Glutamatergic neuron (in vitro differentiated cells): ENCODE measurements around the gene SUN1. TPM values are rescaled to one million over a fixed set of nuclear protein-coding genes. Genes with fewer than 3 reads are reported as not detected.
A peak's percentile ranks its signal among the peaks of the same experiment; 100 is the strongest.

ENCODE experiments used
- DNase-seq: peaks from one replicate; pipeline ENCODE4 v3.0.0; 2022
- H3K27ac Mint-ChIP-seq: one replicate; pipeline ENCODE4 v1.8.0; 2020; ENCODE audit warnings: mild to moderate bottlenecking, mixed read lengths, inconsistent platforms; ENCODE audit not compliant: unreplicated experiment
- H3K27me3 Mint-ChIP-seq: one replicate; pipeline ENCODE4 v1.8.0; 2020; ENCODE audit warnings: mild to moderate bottlenecking, moderate library complexity, mixed read lengths, inconsistent platforms; ENCODE audit not compliant: unreplicated experiment
- H3K36me3 Mint-ChIP-seq: one replicate; pipeline ENCODE4 v1.8.0; 2020; ENCODE audit warnings: mild to moderate bottlenecking, mixed read lengths, inconsistent platforms; ENCODE audit not compliant: unreplicated experiment
- H3K4me1 Mint-ChIP-seq: one replicate; pipeline ENCODE4 v1.8.0; 2020; ENCODE audit warnings: mild to moderate bottlenecking, low read depth, mixed read lengths, inconsistent platforms; ENCODE audit not compliant: unreplicated experiment
- H3K4me3 Mint-ChIP-seq: one replicate; pipeline ENCODE4 v1.8.0; 2020; ENCODE audit warnings: mild to moderate bottlenecking, mixed read lengths, inconsistent platforms; ENCODE audit not compliant: unreplicated experiment
- H3K9me3 Mint-ChIP-seq: one replicate; pipeline ENCODE4 v1.8.0; 2020; ENCODE audit warnings: mild to moderate bottlenecking, moderate library complexity, mixed read lengths, inconsistent platforms; ENCODE audit not compliant: unreplicated experiment
- total RNA-seq: library from RNA; stranded (reverse); fragmentation: NEBNext Ultra II Directional; extraction: Animal tissue kit (Norgen Biotek cat#: 25700); gene quantifications from one replicate; pipeline ENCODE4 v1.2.1, GENCODE V29; 2021; ENCODE audit not compliant: unreplicated experiment
- TF ChIP-seq, protein P1 (sequence below): fragments of 200-600 bp; sonication (generic); IDR thresholded peaks from one replicate; pipeline ENCODE4 v1.5.0; 2021; ENCODE audit not compliant: partially characterized antibody, unreplicated experiment

Gene SUN1
- total RNA-seq, 1 donor from 2014 or later: 879 TPM

DNA sequence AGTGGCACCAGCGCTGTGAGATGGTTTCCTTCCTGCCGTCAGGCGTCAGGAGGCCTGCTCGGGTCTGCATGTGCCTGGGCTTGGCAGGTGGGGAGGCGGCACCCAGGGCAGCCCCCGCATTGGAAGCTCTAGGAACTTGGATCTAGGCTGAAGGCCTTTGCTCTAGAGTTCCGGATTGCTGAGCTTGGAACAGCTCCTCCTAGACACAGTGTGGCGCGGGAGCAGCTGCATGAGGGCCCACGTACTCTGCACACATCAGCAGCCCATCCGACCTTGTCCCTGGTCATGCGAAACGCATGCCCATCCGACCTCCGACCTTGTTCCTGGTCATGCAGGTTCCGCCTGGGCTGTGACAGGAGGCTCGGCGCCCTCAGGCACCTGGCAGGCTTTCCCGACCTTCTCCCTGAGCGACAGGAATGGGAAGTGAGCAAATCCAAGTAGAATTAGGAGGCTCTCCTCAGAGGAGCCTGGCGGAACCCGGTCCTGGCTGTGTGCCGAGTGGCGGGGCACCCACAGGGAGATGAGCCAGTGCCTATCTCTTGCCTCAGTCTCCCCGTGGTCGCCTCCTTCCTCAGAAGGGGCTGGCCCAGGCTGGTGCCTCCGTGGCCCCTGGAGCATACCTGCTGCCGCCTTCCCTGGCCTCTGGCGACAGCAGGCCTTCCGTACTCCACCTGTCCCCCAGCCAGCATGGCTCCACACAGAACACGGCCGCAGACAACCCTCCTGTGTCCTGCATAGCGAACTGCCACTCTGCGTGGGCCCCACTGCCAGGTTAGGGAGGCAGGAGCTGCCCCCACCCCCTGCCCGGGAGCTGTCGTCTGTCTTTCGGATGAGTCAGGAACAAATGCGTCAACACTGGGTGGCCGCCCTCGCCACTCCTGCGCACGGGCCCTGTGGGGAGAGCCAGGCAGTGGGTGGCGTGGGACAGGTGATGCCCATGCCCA, 56.1 kb downstream of the SUN1 start:
- TF ChIP-seq, protein P1, sequence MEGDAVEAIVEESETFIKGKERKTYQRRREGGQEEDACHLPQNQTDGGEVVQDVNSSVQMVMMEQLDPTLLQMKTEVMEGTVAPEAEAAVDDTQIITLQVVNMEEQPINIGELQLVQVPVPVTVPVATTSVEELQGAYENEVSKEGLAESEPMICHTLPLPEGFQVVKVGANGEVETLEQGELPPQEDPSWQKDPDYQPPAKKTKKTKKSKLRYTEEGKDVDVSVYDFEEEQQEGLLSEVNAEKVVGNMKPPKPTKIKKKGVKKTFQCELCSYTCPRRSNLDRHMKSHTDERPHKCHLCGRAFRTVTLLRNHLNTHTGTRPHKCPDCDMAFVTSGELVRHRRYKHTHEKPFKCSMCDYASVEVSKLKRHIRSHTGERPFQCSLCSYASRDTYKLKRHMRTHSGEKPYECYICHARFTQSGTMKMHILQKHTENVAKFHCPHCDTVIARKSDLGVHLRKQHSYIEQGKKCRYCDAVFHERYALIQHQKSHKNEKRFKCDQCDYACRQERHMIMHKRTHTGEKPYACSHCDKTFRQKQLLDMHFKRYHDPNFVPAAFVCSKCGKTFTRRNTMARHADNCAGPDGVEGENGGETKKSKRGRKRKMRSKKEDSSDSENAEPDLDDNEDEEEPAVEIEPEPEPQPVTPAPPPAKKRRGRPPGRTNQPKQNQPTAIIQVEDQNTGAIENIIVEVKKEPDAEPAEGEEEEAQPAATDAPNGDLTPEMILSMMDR: no peak
- Mint-ChIP-seq H3K9me3 (peaks cover 24% of the 10 kb centered on the region), H3K27me3 (peaks cover 23% of the 10 kb centered on the region), H3K4me3 (no peak overlapping the region), H3K36me3 (no peaks in the 10 kb centered on the region), H3K4me1 (peaks cover 12% of the 10 kb centered on the region), H3K27ac (peak overlapping the region; percentile 59)
- DNase-seq: peak; percentile 12

DNA sequence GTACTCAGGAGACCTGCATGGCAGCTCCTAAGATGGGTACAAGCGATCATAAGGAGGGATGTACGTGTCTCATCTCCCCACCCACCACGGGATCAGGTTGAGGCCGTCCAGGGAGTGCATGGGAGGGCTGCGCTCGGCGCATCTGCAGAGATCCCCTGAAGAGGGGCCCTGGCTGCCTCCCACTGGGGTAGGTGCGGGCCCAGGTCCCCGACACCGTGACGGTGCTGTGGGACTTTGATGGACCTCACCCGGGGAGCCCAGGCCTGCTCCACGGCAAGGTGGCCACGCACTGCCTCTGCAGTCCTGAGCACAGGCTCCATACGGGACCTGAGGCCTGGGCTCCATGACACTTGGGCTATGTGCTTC, 56.7 kb downstream of the SUN1 start:
- Mint-ChIP-seq H3K27ac (no peak overlapping the region), H3K4me3 (no peak overlapping the region), H3K27me3 (peaks cover 23% of the 10 kb centered on the region), H3K9me3 (peaks cover 26% of the 10 kb centered on the region), H3K4me1 (peaks cover 12% of the 10 kb centered on the region), H3K36me3 (no peaks in the 10 kb centered on the region)
- no peak for DNase-seq
- TF ChIP-seq, protein P1: no peak

DNA sequence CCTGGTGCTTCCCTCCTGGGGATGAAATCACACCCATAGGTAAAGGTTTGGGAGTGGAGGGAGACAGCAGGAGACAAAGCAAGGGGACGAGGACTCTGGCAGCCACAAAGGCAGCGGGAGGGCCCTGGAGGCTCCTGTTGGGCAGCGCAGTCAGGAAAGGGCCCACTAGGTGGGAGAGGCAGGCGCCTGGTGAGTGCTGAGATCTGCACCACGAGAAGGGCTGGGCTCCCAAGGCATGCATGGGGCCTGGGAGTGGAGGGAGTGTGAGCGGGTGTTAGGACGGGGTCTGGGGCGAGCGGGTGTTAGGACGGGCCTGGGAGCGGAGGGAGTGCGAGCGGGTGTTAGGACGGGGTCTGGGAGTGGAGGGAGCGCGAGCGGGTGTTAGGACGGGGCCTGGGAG, 57.1 kb downstream of the SUN1 start:
- TF ChIP-seq, protein P1: no peak
- peaks cover 12% of the 10 kb centered on the region for H3K4me1 Mint-ChIP-seq
- H3K27ac Mint-ChIP-seq: no peak overlapping the region
- peaks cover 23% of the 10 kb centered on the region for H3K27me3 Mint-ChIP-seq
- DNase-seq: no peak
- H3K4me3 Mint-ChIP-seq: no peak overlapping the region
- H3K9me3 Mint-ChIP-seq: peaks cover 26% of the 10 kb centered on the region
- H3K36me3 Mint-ChIP-seq: no peaks in the 10 kb centered on the region

DNA sequence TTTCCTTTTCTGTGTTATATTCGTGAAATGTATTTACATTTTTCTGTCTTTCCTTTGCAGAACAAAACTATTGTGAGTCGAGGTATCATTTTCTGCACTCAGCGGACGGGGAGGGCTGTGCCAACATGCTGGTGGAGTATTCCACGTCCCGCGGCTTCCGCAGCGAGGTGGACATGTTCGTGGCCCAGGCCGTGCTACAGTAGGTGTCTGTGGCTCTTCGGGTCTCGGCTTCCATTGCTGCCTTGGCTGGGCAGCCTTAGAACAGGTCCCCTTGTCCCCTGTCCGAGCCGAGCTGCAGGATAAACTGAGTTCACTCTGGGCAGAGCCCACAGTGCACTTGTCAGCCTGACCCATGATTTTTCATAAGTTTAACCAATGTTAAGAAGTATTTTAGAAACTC, 58.6 kb downstream of the SUN1 start:
- H3K4me3 Mint-ChIP-seq: no peak overlapping the region
- H3K36me3 Mint-ChIP-seq: no peaks in the 10 kb centered on the region
- DNase-seq: no peak
- peaks cover 5% of the 10 kb centered on the region for H3K4me1 Mint-ChIP-seq
- H3K27me3 Mint-ChIP-seq: peaks cover 26% of the 10 kb centered on the region
- no peak overlapping the region for H3K27ac Mint-ChIP-seq
- peaks cover 26% of the 10 kb centered on the region for H3K9me3 Mint-ChIP-seq
- TF ChIP-seq, protein P1: no peak

DNA sequence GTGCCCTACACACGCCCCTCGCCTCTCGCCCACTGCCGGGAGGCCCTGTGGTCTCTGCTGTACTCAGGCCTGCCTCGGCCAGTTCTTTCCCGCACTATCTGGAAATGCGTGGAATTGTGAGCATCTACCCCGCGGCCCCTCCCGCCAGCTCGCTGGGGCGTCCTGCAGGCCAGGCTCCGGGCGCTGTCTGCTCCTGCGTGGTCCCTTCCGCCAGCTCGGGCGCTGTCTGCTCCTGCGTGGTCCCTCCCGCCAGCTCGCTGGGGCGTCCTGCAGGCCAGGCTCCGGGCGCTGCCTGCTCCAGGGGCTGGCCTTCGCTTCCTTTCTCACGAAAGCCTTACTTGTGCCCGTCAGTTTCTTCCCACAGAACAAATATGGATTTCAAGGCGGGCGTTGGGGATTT, 59.0 kb downstream of the SUN1 start:
- peaks cover 30% of the 10 kb centered on the region for H3K27me3 Mint-ChIP-seq
- H3K9me3 Mint-ChIP-seq: peaks cover 28% of the 10 kb centered on the region
- TF ChIP-seq, protein P1: no peak
- H3K4me1 Mint-ChIP-seq: peaks cover 3% of the 10 kb centered on the region
- H3K36me3 Mint-ChIP-seq: no peaks in the 10 kb centered on the region
- no peak for DNase-seq
- no peak overlapping the region for H3K4me3 Mint-ChIP-seq
- no peak overlapping the region for H3K27ac Mint-ChIP-seq
